Chondrocyte (in vitro differentiated cells): ENCODE measurements around the gene SORBS1. TPM values are rescaled to one million over a fixed set of nuclear protein-coding genes. Genes with fewer than 3 reads are reported as not detected.

Experiments used
- DNase-seq: peaks from one replicate; pipeline ENCODE4 v3.0.0; 2021; ENCODE audit warnings: mixed read lengths, low spot score
- H3K27ac Mint-ChIP-seq: one replicate; pipeline ENCODE4 v1.8.0; 2021; ENCODE audit warnings: mild to moderate bottlenecking, moderate library complexity, mixed read lengths; ENCODE audit not compliant: unreplicated experiment
- H3K27me3 Mint-ChIP-seq: 2 replicates; pipeline ENCODE4 v1.8.0; 2021; ENCODE audit warnings: low read depth, mixed read lengths
- H3K36me3 Mint-ChIP-seq: 2 replicates; pipeline ENCODE4 v1.8.0; 2021; ENCODE audit warnings: low read depth, mixed read lengths
- H3K4me1 Mint-ChIP-seq: 2 replicates; pipeline ENCODE4 v1.8.0; 2021; ENCODE audit warnings: low read depth, mild to moderate bottlenecking, mixed read lengths
- H3K4me3 Mint-ChIP-seq: one replicate; pipeline ENCODE4 v1.8.0; 2021; ENCODE audit warnings: mild to moderate bottlenecking, moderate library complexity, mixed read lengths; ENCODE audit not compliant: unreplicated experiment
- H3K9me3 Mint-ChIP-seq: 2 replicates; pipeline ENCODE4 v1.8.0; 2021; ENCODE audit warnings: low read depth, mixed read lengths
- CTCF ChIP-seq: fragments of 200-600 bp; sonication (generic); IDR thresholded peaks from 2 replicates; pipeline ENCODE4 v1.5.0; 2021; ENCODE audit warnings: antibody characterized with exemption, mild to moderate bottlenecking, moderate library complexity
- long read RNA-seq: library from polyadenylated mRNA; stranded (forward); transcript quantifications from one replicate; pipeline ENCODE4 v2.0.0, GENCODE V29; 2021
- total RNA-seq: library from RNA; stranded (reverse); gene quantifications from 3 replicates; pipeline ENCODE4 v1.2.1, GENCODE V29; 2021

Gene SORBS1
- total RNA-seq, result 5.0 to 7.0 TPM (median 5.6 TPM) in 3 replicates
- long read RNA-seq, partial matches to known transcripts, result 1 of 4 reads
- long read RNA-seq, other reads (novel, unspliced or antisense), result 3 of 4 reads

GRCh38 chr10:95561177-95561863, at the start of gene SORBS1:
SORBS1 (minus strand) TSS chr10:95561371; CDS start chr10:95441135, 120,236 bp downstream.
- no peak for TF ChIP-seq CTCF
- Mint-ChIP-seq H3K9me3 (no peaks in the 10 kb centered on the region), H3K4me3 (peak within 1 kb of the TSS; percentile 87), H3K36me3 (no peaks in the 10 kb centered on the region), H3K4me1 (peaks cover 8% of the 10 kb centered on the region), H3K27ac (peak within 1 kb of the TSS; percentile 81), H3K27me3 (peaks cover 13% of the 10 kb centered on the region)
- peak; percentile 96 for DNase-seq

- Mint-ChIP-seq H3K36me3 (peaks cover 65% of the 10 kb centered on the region), H3K4me3 (no peak overlapping the region), H3K9me3 (no peaks in the 10 kb centered on the region), H3K4me1 (no peaks in the 10 kb centered on the region), H3K27me3 (no peaks in the 10 kb centered on the region), H3K27ac (no peak overlapping the region)
- DNase-seq, result no peak
- no peak for TF ChIP-seq CTCF
Measured at GRCh38 chr10:95610727-95611126, 49.6 kb upstream of the SORBS1 start.

- DNase-seq, result no peak
- Mint-ChIP-seq H3K36me3 (peaks cover 44% of the 10 kb centered on the region), H3K4me3 (no peak overlapping the region), H3K4me1 (peaks cover 4% of the 10 kb centered on the region), H3K9me3 (no peaks in the 10 kb centered on the region), H3K27ac (no peak overlapping the region), H3K27me3 (no peaks in the 10 kb centered on the region)
- no peak for TF ChIP-seq CTCF
Measured at GRCh38 chr10:95606922-95607321, 45.8 kb upstream of the SORBS1 start.

- Mint-ChIP-seq H3K9me3 (no peaks in the 10 kb centered on the region), H3K27me3 (no peaks in the 10 kb centered on the region), H3K4me1 (peaks cover 4% of the 10 kb centered on the region), H3K36me3 (peaks cover 33% of the 10 kb centered on the region), H3K4me3 (no peak overlapping the region), H3K27ac (no peak overlapping the region)
- no peak for TF ChIP-seq CTCF
- DNase-seq, result no peak
Measured at GRCh38 chr10:95605163-95605562, 44.0 kb upstream of the SORBS1 start.

GRCh38 chr10:95604630-95605029, 43.5 kb upstream of the SORBS1 start:
- Mint-ChIP-seq H3K36me3 (peaks cover 28% of the 10 kb centered on the region), H3K27ac (no peak overlapping the region), H3K9me3 (no peaks in the 10 kb centered on the region), H3K27me3 (no peaks in the 10 kb centered on the region), H3K4me3 (no peak overlapping the region), H3K4me1 (peaks cover 4% of the 10 kb centered on the region)
- TF ChIP-seq CTCF, result peak; percentile 12
- DNase-seq, result no peak
